HEK293 (cell line): ENCODE measurements around the gene KLHL8.
A peak's percentile ranks its signal among the peaks of the same experiment; 100 is the strongest.

Experiments
- CTCF ChIA-PET: fragments of 350-600 bp; formaldehyde crosslinking; extraction: SDS; loops from one replicate; lab custom pipeline; 2021; ENCODE audit warnings: antibody characterized with exemption; lab: Yijun Ruan, JAX
- POLR2A ChIA-PET: fragments of 300-600 bp; formaldehyde crosslinking; extraction: SDS; loops from one replicate; lab custom pipeline; 2020; ENCODE audit warnings: antibody characterized with exemption, inconsistent platforms; lab: Yijun Ruan, JAX
- H3K27ac ChIP-seq: fragments of 200-500 bp; sonication (Bioruptor generic); 2 replicates; pipeline ENCODE4 v1.5.1; 2014; ENCODE audit warnings: low read depth, low read length, control low read depth, inconsistent platforms; ENCODE audit errors: extremely low read depth
- H3K36me3 ChIP-seq, 2 experiments: fragments of 200-500 bp in 1 of 2; sonication (Bioruptor generic) in 1 of 2; 1 replicate in 1 of 2; 2 replicates in 1 of 2; pipeline ENCODE4 v1.5.1; 2014 to 2017; ENCODE audit warnings: inconsistent platforms in 2 of 2, low read length in 2 of 2; ENCODE audit not compliant: control insufficient read depth in 2 of 2, insufficient read depth in 1 of 2
- H3K4me1 ChIP-seq: fragments of 200-500 bp; sonication (Bioruptor generic); 2 replicates; pipeline ENCODE4 v1.5.1; 2014; ENCODE audit warnings: mild to moderate bottlenecking, low read length, inconsistent platforms; ENCODE audit not compliant: control insufficient read depth, insufficient read depth
- H3K4me3 ChIP-seq: 2 replicates; pipeline ENCODE4 v1.5.1; 2011; ENCODE audit warnings: low read depth, mild to moderate bottlenecking, control low read depth, low read length, moderate library complexity
- H3K9me3 ChIP-seq: fragments of 200-500 bp; sonication (Bioruptor generic); 2 replicates; pipeline ENCODE4 v1.5.1; 2014; ENCODE audit warnings: low read depth, low read length, inconsistent platforms; ENCODE audit not compliant: control insufficient read depth, insufficient read depth
- MEIS1 ChIP-seq: sonication (generic); formaldehyde crosslinking; IDR thresholded peaks from 2 replicates; pipeline ENCODE4 v1.8.1; 2022; ENCODE audit warnings: missing genetic modification reagents, mild to moderate bottlenecking, borderline replicate concordance
- YY1 ChIP-seq: fragments of 450-650 bp; formaldehyde crosslinking; IDR thresholded peaks from 2 replicates; pipeline ENCODE4 v1.5.1; 2018; ENCODE audit warnings: missing biosample characterization, missing genetic modification characterization
- ZBTB8A ChIP-seq: fragments of 450-650 bp; formaldehyde crosslinking; IDR thresholded peaks from 2 replicates; pipeline ENCODE4 v1.5.1; 2016; ENCODE audit warnings: missing biosample characterization, missing genetic modification characterization
- ZFP41 ChIP-seq: fragments of 450-650 bp; formaldehyde crosslinking; IDR thresholded peaks from 2 replicates; pipeline ENCODE4 v1.5.1; 2016; ENCODE audit warnings: missing biosample characterization, missing genetic modification characterization, borderline replicate concordance
- ZNF146 ChIP-seq: fragments of 450-650 bp; formaldehyde crosslinking; IDR thresholded peaks from 2 replicates; pipeline ENCODE4 v1.5.1; 2016; ENCODE audit warnings: missing biosample characterization, missing genetic modification characterization
- ZNF19 ChIP-seq: fragments of 450-650 bp; formaldehyde crosslinking; IDR thresholded peaks from 2 replicates; pipeline ENCODE4; 2016; ENCODE audit warnings: missing biosample characterization, missing genetic modification characterization, low read depth
- ZNF266 ChIP-seq: fragments of 450-650 bp; formaldehyde crosslinking; IDR thresholded peaks from 2 replicates; pipeline ENCODE4 v1.5.1; 2016; ENCODE audit warnings: missing biosample characterization, missing genetic modification characterization, low read depth
- ZNF510 ChIP-seq: fragments of 450-650 bp; formaldehyde crosslinking; IDR thresholded peaks from 2 replicates; pipeline ENCODE4 v1.5.1; 2018; ENCODE audit warnings: mild to moderate bottlenecking, missing genetic modification characterization, missing biosample characterization; ENCODE audit not compliant: insufficient replicate concordance
- TF ChIP-seq, protein P1 (sequence below): fragments of 450-650 bp; formaldehyde crosslinking; IDR thresholded peaks from 2 replicates; pipeline ENCODE4 v1.5.1; 2017; ENCODE audit warnings: missing biosample characterization, mild to moderate bottlenecking, missing genetic modification characterization, moderate library complexity
- TF ChIP-seq, protein P2 (sequence below): fragments of 450-650 bp; formaldehyde crosslinking; IDR thresholded peaks from 2 replicates; pipeline ENCODE4 v1.5.1; 2016; ENCODE audit warnings: missing biosample characterization, missing genetic modification characterization
- TF ChIP-seq, protein P3 (sequence below): fragments of 450-650 bp; formaldehyde crosslinking; IDR thresholded peaks from 2 replicates; pipeline ENCODE4 v1.5.1; 2016; ENCODE audit warnings: missing biosample characterization, missing genetic modification characterization

Gene KLHL8

DNA sequence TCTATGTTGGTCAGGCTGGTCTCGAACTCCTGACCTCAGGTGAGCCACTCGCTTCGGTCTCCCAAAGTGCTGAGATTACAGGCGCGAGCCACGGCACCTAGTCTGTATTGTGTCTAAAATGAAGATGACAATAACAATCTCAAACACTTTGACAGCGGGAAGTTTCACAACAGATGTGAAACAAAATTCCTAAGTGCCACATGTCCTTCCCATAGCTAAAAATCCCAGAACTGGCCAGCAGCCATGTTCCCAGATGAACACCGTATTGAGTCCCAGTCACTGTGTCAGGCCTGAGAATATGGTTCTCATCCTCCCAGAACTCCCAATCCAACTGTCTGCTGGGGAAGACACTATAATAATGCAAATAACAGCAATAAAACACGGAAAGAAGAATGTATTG is 16.4 kb upstream of the KLHL8 start (continued):
- TF ChIP-seq, protein P1, sequence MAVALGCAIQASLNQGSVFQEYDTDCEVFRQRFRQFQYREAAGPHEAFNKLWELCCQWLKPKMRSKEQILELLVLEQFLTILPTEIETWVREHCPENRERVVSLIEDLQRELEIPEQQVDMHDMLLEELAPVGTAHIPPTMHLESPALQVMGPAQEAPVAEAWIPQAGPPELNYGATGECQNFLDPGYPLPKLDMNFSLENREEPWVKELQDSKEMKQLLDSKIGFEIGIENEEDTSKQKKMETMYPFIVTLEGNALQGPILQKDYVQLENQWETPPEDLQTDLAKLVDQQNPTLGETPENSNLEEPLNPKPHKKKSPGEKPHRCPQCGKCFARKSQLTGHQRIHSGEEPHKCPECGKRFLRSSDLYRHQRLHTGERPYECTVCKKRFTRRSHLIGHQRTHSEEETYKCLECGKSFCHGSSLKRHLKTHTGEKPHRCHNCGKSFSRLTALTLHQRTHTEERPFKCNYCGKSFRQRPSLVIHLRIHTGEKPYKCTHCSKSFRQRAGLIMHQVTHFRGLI, result no peak
- no peak for TF ChIP-seq ZBTB8A (tag by site-specific recombination)
- TF ChIP-seq ZNF146 (tag by site-specific recombination), result no peak
- TF ChIP-seq ZNF266 (tag by site-specific recombination), result no peak
- TF ChIP-seq ZFP41 (tag by site-specific recombination), result no peak

DNA sequence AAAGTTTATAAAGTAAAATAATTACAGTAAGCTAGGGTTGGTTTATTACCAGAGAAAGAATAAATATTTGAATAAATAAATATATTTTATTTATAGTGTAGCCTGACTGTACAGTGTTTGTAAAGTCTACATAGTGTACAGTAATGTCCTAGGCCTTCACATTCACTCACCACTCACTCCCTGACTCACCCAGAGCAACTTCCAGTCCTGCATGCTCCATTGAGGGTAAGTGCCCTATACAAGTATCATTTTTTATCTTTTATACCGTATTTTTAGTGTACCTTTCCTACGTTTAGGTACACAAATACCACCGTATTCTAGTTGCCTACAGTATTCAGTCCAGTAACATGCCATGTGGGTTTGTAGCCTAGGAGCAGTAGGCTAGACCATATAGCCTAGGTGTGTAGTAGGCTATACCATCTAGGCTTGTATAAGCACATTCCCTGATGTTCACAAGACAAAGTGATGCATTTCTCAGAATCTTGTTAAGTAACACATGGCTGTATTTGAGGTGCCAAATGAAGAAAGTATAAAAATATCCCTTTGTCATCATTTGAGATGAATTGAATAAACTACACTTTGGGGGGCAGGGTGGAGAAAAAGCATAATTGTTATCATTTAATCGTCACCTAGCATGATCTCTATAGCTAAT is 14.7 kb upstream of the KLHL8 start:
- Histone ChIP-seq H3K4me1 (no peaks in the 10 kb centered on the region), H3K4me3 (no peak overlapping the region), H3K36me3 (no peaks in the 10 kb centered on the region), H3K9me3 (no peaks in the 10 kb centered on the region), H3K27ac (no peak overlapping the region)
- no peak for TF ChIP-seq MEIS1
- TF ChIP-seq, protein P2, sequence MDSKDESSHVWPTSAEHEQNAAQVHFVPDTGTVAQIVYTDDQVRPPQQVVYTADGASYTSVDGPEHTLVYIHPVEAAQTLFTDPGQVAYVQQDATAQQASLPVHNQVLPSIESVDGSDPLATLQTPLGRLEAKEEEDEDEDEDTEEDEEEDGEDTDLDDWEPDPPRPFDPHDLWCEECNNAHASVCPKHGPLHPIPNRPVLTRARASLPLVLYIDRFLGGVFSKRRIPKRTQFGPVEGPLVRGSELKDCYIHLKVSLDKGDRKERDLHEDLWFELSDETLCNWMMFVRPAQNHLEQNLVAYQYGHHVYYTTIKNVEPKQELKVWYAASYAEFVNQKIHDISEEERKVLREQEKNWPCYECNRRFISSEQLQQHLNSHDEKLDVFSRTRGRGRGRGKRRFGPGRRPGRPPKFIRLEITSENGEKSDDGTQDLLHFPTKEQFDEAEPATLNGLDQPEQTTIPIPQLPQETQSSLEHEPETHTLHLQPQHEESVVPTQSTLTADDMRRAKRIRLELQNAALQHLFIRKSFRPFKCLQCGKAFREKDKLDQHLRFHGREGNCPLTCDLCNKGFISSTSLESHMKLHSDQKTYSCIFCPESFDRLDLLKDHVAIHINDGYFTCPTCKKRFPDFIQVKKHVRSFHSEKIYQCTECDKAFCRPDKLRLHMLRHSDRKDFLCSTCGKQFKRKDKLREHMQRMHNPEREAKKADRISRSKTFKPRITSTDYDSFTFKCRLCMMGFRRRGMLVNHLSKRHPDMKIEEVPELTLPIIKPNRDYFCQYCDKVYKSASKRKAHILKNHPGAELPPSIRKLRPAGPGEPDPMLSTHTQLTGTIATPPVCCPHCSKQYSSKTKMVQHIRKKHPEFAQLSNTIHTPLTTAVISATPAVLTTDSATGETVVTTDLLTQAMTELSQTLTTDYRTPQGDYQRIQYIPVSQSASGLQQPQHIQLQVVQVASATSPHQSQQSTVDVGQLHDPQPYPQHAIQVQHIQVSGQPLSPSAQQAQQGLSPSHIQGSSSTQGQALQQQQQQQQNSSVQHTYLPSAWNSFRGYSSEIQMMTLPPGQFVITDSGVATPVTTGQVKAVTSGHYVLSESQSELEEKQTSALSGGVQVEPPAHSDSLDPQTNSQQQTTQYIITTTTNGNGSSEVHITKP (tag by site-specific recombination), result peak; percentile 85
- ChIA-PET POLR2A (no interaction called here), CTCF (interaction anchor here (0.6 to 3.9 kb wide), 15 partner anchors 9 to 332 kb away, joined by 3 to 29 read pairs (median 4); partner anchors contain the start of gene KLHL8)

DNA sequence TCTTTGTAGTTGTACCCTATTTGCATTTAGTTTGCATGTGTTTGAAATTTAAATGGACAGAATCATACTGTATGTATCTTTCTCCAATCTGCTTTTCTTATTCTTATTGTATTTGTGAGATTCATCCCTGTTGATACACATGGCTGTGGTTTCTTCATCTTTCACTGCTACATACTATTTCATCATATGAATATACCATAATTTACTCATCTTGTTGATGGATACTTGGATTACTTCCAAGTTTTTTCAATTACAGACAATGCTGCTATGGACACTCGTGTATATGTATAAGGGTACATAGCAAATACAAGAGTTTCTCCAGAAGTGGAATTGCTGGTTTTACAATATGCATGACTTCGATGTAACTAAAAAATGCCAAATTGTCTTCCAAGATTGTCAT is 11.8 kb upstream of the KLHL8 start:
- ChIA-PET POLR2A (no interaction called here), CTCF (no interaction called here)
- Histone ChIP-seq H3K9me3 (no peaks in the 10 kb centered on the region), H3K4me1 (no peaks in the 10 kb centered on the region), H3K36me3 (no peaks in the 10 kb centered on the region), H3K27ac (no peak overlapping the region), H3K4me3 (no peak overlapping the region)
- TF ChIP-seq ZNF146 (tag by site-specific recombination) (peak; percentile 18; the same call in 1 of the 2 replicates), YY1 (tag by site-specific recombination) (no peak), ZNF510 (tag by site-specific recombination) (no peak), ZNF19 (tag by site-specific recombination) (no peak)
- TF ChIP-seq, protein P3, sequence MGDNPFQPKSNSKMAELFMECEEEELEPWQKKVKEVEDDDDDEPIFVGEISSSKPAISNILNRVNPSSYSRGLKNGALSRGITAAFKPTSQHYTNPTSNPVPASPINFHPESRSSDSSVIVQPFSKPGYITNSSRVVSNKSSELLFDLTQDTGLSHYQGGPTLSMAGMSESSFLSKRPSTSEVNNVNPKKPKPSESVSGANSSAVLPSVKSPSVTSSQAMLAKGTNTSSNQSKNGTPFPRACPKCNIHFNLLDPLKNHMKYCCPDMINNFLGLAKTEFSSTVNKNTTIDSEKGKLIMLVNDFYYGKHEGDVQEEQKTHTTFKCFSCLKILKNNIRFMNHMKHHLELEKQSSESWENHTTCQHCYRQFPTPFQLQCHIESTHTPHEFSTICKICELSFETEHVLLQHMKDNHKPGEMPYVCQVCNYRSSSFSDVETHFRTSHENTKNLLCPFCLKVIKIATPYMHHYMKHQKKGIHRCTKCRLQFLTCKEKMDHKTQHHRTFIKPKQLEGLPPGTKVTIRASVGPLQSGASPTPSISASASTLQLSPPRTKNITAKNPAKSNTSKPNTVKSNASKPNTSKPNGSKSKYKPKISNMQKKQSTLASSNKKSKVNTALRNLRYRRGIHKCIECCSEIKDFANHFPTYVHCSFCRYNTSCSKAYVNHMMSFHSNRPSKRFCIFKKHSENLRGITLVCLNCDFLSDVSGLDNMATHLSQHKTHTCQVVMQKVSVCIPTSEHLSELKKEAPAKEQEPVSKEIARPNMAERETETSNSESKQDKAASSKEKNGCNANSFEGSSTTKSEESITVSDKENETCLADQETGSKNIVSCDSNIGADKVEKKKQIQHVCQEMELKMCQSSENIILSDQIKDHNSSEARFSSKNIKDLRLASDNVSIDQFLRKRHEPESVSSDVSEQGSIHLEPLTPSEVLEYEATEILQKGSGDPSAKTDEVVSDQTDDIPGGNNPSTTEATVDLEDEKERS (tag by site-specific recombination), result no peak
